Tibial nerve (tissue), 4 donors: ENCODE data around the gene TRIM39. TPM values are rescaled to one million over a fixed set of nuclear protein-coding genes. Genes with fewer than 3 reads are reported as not detected.

Experiments
- DNase-seq, 2 donors: peaks; one replicate each; pipeline ENCODE4 v3.0.0-alpha.2; 2019; ENCODE audit warnings: low spot score in 2 of 2
- H3K27ac ChIP-seq, 4 donors: fragments of 200-600 bp; sonication (generic) in 3 of 4; one replicate each; pipeline ENCODE4 v1.5.1; 2017 to 2019; ENCODE audit warnings: mild to moderate bottlenecking in 1 of 4
- H3K27me3 ChIP-seq, 2 donors: fragments of 200-600 bp; sonication (generic) in 1 of 2; one replicate each; pipeline versions ENCODE4 v1.5.1 to v1.6.0; 2017 to 2019
- H3K36me3 ChIP-seq, 3 donors: fragments of 200-600 bp; sonication (generic); one replicate each; pipeline ENCODE4 v1.5.1; 2018 to 2019
- H3K4me1 ChIP-seq, 4 donors: fragments of 200-600 bp; sonication (generic) in 3 of 4; one replicate each; pipeline ENCODE4 v1.5.1; 2017 to 2019
- H3K4me3 ChIP-seq, 4 donors: fragments of 200-600 bp; sonication (generic) in 3 of 4; one replicate each; pipeline ENCODE4 v1.5.1; 2017 to 2019; ENCODE audit warnings: mild to moderate bottlenecking in 1 of 4, moderate library complexity in 1 of 4
- H3K9me3 ChIP-seq, 4 donors: fragments of 200-600 bp; sonication (generic) in 3 of 4; one replicate each; pipeline ENCODE4 v1.5.1; 2017 to 2019
- CTCF ChIP-seq, 5 experiments: fragments of 200-600 bp in 3 of 5; fragments of 450-650 bp in 2 of 5; sonication (generic) in 3 of 5; IDR thresholded peaks; one replicate each; pipeline ENCODE4 v1.5.1; 2016 to 2019; ENCODE audit warnings: antibody characterized with exemption in 5 of 5, mild to moderate bottlenecking in 3 of 5, moderate library complexity in 2 of 5
- EP300 ChIP-seq, 2 donors: sonication (generic); formaldehyde crosslinking; IDR thresholded peaks; one replicate each; pipeline ENCODE4 v1.6.1; 2017; ENCODE audit warnings: antibody characterized with exemption in 2 of 2, mild to moderate bottlenecking in 1 of 2
- POLR2A ChIP-seq, 2 donors: fragments of 450-650 bp; IDR thresholded peaks; one replicate each; pipeline ENCODE4 v1.6.1; 2017; ENCODE audit warnings: antibody characterized with exemption in 2 of 2, mild to moderate bottlenecking in 2 of 2, moderate library complexity in 2 of 2
- WGBS, 2 donors: methylation state at CpG; one replicate each; pipeline ENCODE4 v1.1.5; 2018; 5-methylcytosine and 5-hydroxymethylcytosine counted together
- total RNA-seq, 4 donors: library from RNA; depleted of rRNA; stranded (reverse); fragments of >200 nt; gene quantifications; one replicate each; pipeline ENCODE4 v1.1.0, GENCODE V29; 2016

TRIM39 gene
- total RNA-seq, 4 donors from 2014 or later = 8.1 to 22.2 (median 13.9) TPM

GRCh38 chr6:30321692-30322388 is 4.9 kb upstream of the TRIM39 start:
- Histone ChIP-seq H3K4me3 (no peak overlapping the region), H3K4me1 (peaks cover 0 to 58% (median 13%) of the 10 kb centered on the region in 4 donors), H3K27me3 (no peaks in the 10 kb centered on the region), H3K9me3 (no peaks in the 10 kb centered on the region), H3K27ac (no peak overlapping the region), H3K36me3 (no peaks in the 10 kb centered on the region)
- TF ChIP-seq EP300 (IDR thresholded peaks at IDR 0.05) (no peak), CTCF (IDR thresholded peaks at IDR 0.05) (no peak), POLR2A (IDR thresholded peaks at IDR 0.05) (no peak)
- no peak for DNase-seq
- WGBS, 2 donors = 85 to 88% methylated on average over 6 of the region's 6 CpGs

- TF ChIP-seq EP300 (IDR thresholded peaks at IDR 0.05) (no peak), POLR2A (IDR thresholded peaks at IDR 0.05) (no peak), CTCF (IDR thresholded peaks at IDR 0.05) (no peak)
- no peaks in the 10 kb centered on the region for H3K36me3 ChIP-seq
- no peaks in the 10 kb centered on the region for H3K9me3 ChIP-seq
- no peak overlapping the region for H3K27ac ChIP-seq
- no peaks in the 10 kb centered on the region for H3K27me3 ChIP-seq
- H3K4me1 ChIP-seq = peaks cover 0 to 60% (median 17%) of the 10 kb centered on the region in 4 donors
- 84% methylated on average over 20 of the region's 20 CpGs for WGBS, 2 donors
- no peak for DNase-seq
- no peak overlapping the region for H3K4me3 ChIP-seq
These were observed 3.9 kb upstream of the TRIM39 start for GRCh38 chr6:30322527-30323501.

GRCh38 chr6:30323806-30324205 is 2.9 kb upstream of the TRIM39 start:
- Histone ChIP-seq H3K36me3 (no peaks in the 10 kb centered on the region), H3K4me1 (peaks cover 0 to 66% (median 20%) of the 10 kb centered on the region in 4 donors), H3K27me3 (no peaks in the 10 kb centered on the region), H3K9me3 (no peaks in the 10 kb centered on the region), H3K27ac (no peak overlapping the region), H3K4me3 (no peak overlapping the region)
- TF ChIP-seq EP300 (IDR thresholded peaks at IDR 0.05) (no peak), POLR2A (IDR thresholded peaks at IDR 0.05) (no peak), CTCF (IDR thresholded peaks at IDR 0.05) (no peak)
- WGBS, 2 donors = 96 to 98% methylated on average over 1 of the region's 1 CpG
- no peak for DNase-seq

GRCh38 chr6:30325150-30325872 is 1.4 kb upstream of the TRIM39 start:
- 5 to 7% methylated on average over 10 of the region's 10 CpGs for WGBS, 2 donors
- Histone ChIP-seq H3K27me3 (no peaks in the 10 kb centered on the region), H3K36me3 (peaks cover 0 to 14% (median 7%) of the 10 kb centered on the region in 3 donors), H3K9me3 (no peaks in the 10 kb centered on the region), H3K4me3 (peak overlapping the region; percentile 82 to 95 (median 88)), H3K4me1 (peaks cover 0 to 58% (median 20%) of the 10 kb centered on the region in 4 donors), H3K27ac (peak overlapping the region in 3 of 4 donors; percentile 96 to 99 (median 97))
- no peak for DNase-seq
- TF ChIP-seq CTCF (IDR thresholded peaks at IDR 0.05) (no peak), POLR2A (IDR thresholded peaks at IDR 0.05) (peak in 1 of 2 donors; percentile 3)
